Prostate gland (tissue), 2 donors: ENCODE results near the gene SFTA2. TPM values are rescaled to one million over a fixed set of nuclear protein-coding genes. Genes with fewer than 3 reads are reported as not detected.
A peak's percentile ranks its signal among the peaks of the same experiment; 100 is the strongest.

Experiments
- DNase-seq: peaks from one replicate; pipeline ENCODE4 v3.0.0-alpha.2; 2019; ENCODE audit warnings: low spot score
- H3K27ac ChIP-seq, 2 donors: fragments of 200-600 bp; sonication (generic); 2 replicates each; pipeline ENCODE4 v1.5.1; 2017 to 2019
- H3K27me3 ChIP-seq: fragments of 200-600 bp; sonication (generic); replicated peaks from 2 replicates; pipeline ENCODE4 v1.5.1; 2019; ENCODE audit not compliant: insufficient read depth
- H3K36me3 ChIP-seq, 2 donors: fragments of 200-600 bp; sonication (generic); 1 replicate in 1 of 2; 2 replicates in 1 of 2; pipeline versions ENCODE4 v1.5.1 to v1.8.1; 2017 to 2019
- H3K4me1 ChIP-seq: fragments of 200-600 bp; sonication (generic); replicated peaks from 2 replicates; pipeline ENCODE4 v1.5.1; 2019
- H3K4me3 ChIP-seq, 2 donors: fragments of 200-600 bp; sonication (generic); 2 replicates each; pipeline ENCODE4 v1.5.1; 2017 to 2019
- H3K9me3 ChIP-seq: fragments of 200-600 bp; sonication (generic); 2 replicates; pipeline ENCODE4 v1.5.1; 2017
- CTCF ChIP-seq, 4 experiments: fragments of 200-600 bp in 2 of 4; fragments of 450-650 bp in 2 of 4; sonication (generic) in 2 of 4; IDR thresholded peaks; 1 replicate in 3 of 4; 2 replicates in 1 of 4; pipeline ENCODE4 v1.5.1; 2016 to 2019; ENCODE audit warnings: antibody characterized with exemption in 4 of 4, mild to moderate bottlenecking in 2 of 4, moderate library complexity in 2 of 4
- POLR2A ChIP-seq: fragments of 450-650 bp; IDR thresholded peaks from one replicate; pipeline ENCODE4 v1.6.1; 2016; ENCODE audit warnings: antibody characterized with exemption, mild to moderate bottlenecking
- POLR2AphosphoS5 ChIP-seq: sonication (generic); formaldehyde crosslinking; IDR thresholded peaks from one replicate; pipeline ENCODE4 v1.6.1; 2017; ENCODE audit warnings: antibody characterized with exemption
- WGBS: methylation state at CpG from one replicate; pipeline ENCODE4 v1.1.5; 2018; 5-methylcytosine and 5-hydroxymethylcytosine counted together
- intact Hi-C: fragments of 100-400 bp; cut with DNase I; formaldehyde crosslinking; loops from one replicate; pipeline ENCODE4 v1.14.2; 2022
- total RNA-seq, 2 donors: library from RNA; depleted of rRNA; stranded (reverse); fragments of >200 nt; gene quantifications; one replicate each; pipeline ENCODE4 v1.1.0, GENCODE V29; 2016

SFTA2 gene
- total RNA-seq, 2 donors from 2014 or later: not detected

GRCh38 chr6:30947231-30947630, 15.3 kb upstream of the SFTA2 start:
- Histone ChIP-seq H3K27ac (no peak overlapping the region), H3K4me1 (no peaks in the 10 kb centered on the region), H3K4me3 (no peak overlapping the region), H3K36me3 (no peaks in the 10 kb centered on the region), H3K9me3 (no peaks in the 10 kb centered on the region), H3K27me3 (no peaks in the 10 kb centered on the region)
- DNase-seq: no peak
- TF ChIP-seq POLR2AphosphoS5 (no peak), CTCF (IDR thresholded peaks at IDR 0.05) (no peak), POLR2A (no peak)
- 78% methylated on average over 4 of the region's 4 CpGs for WGBS
- intact Hi-C loops: no loop called here

- H3K9me3 ChIP-seq: no peaks in the 10 kb centered on the region
- no peak overlapping the region for H3K4me3 ChIP-seq
- intact Hi-C loops: no loop called here
- TF ChIP-seq POLR2A: no peak
- no peak for TF ChIP-seq CTCF (IDR thresholded peaks at IDR 0.05)
- no peak for TF ChIP-seq POLR2AphosphoS5
- no peak for DNase-seq
- WGBS: 78% methylated on average over 5 of the region's 5 CpGs
- no peaks in the 10 kb centered on the region for H3K4me1 ChIP-seq
- no peaks in the 10 kb centered on the region for H3K36me3 ChIP-seq
- peaks cover 4% of the 10 kb centered on the region for H3K27me3 ChIP-seq
- H3K27ac ChIP-seq: no peak overlapping the region
Observed at GRCh38 chr6:30945281-30945680, 13.3 kb upstream of the SFTA2 start.

GRCh38 chr6:30944051-30944450, 12.1 kb upstream of the SFTA2 start:
- no peak for TF ChIP-seq POLR2AphosphoS5
- no peak for TF ChIP-seq POLR2A
- no peak for TF ChIP-seq CTCF (IDR thresholded peaks at IDR 0.05)
- Histone ChIP-seq H3K9me3 (no peaks in the 10 kb centered on the region), H3K36me3 (no peaks in the 10 kb centered on the region), H3K27ac (no peak overlapping the region), H3K4me3 (no peak overlapping the region), H3K27me3 (peaks cover 4% of the 10 kb centered on the region), H3K4me1 (no peaks in the 10 kb centered on the region)
- 94% methylated on average over 4 of the region's 4 CpGs for WGBS
- no peak for DNase-seq
- intact Hi-C loops: no loop called here

GRCh38 chr6:30942338-30943060, 10.5 kb upstream of the SFTA2 start:
- no peaks in the 10 kb centered on the region for H3K36me3 ChIP-seq
- TF ChIP-seq CTCF (IDR thresholded peaks at IDR 0.05) (peak in 2 of 4 experiments; percentile 27 to 39), POLR2A (no peak)
- H3K4me3 ChIP-seq: no peak overlapping the region
- 18% methylated on average over 15 of the region's 15 CpGs for WGBS
- no peaks in the 10 kb centered on the region for H3K9me3 ChIP-seq
- H3K27me3 ChIP-seq: peaks cover 4% of the 10 kb centered on the region
- no peaks in the 10 kb centered on the region for H3K4me1 ChIP-seq
- peak; percentile 22 for DNase-seq
- intact Hi-C loops: no loop called here
- no peak overlapping the region for H3K27ac ChIP-seq

GRCh38 chr6:30940361-30940986, 8.5 kb upstream of the SFTA2 start, which contains the start of gene MUCL3:
MUCL3 (plus strand) TSS chr6:30940973; CDS start chr6:30941000, 27 bp downstream.
- 77% methylated on average over 16 of the region's 16 CpGs for WGBS
- no peak for DNase-seq
- no peak within 1 kb of the TSS for H3K27ac ChIP-seq
- no peaks in the 10 kb centered on the region for H3K36me3 ChIP-seq
- intact Hi-C loops: no loop called here
- no peaks in the 10 kb centered on the region for H3K9me3 ChIP-seq
- H3K27me3 ChIP-seq: peaks cover 7% of the 10 kb centered on the region
- H3K4me1 ChIP-seq: no peaks in the 10 kb centered on the region
- no peak for TF ChIP-seq CTCF (IDR thresholded peaks at IDR 0.05)
- no peak for TF ChIP-seq POLR2AphosphoS5
- no peak for TF ChIP-seq POLR2A
- H3K4me3 ChIP-seq: no peak within 1 kb of the TSS
